Activated CD8-positive, alpha-beta memory T cell treated with anti-CD3 and anti-CD28 coated beads, Interleukin-2, amount 10 ng/mL, durations not matched to agents 7 days and 5 days (primary cell): ENCODE results near the gene CSRNP3. TPM values are rescaled to one million over a fixed set of nuclear protein-coding genes. Genes with fewer than 3 reads are reported as not detected.

ENCODE experiments used
- ATAC-seq: fragments of 150-1000 bp; cut with Tn5 transposase; one replicate; pipeline ENCODE4 v1.10.0; 2021; ENCODE audit warnings: moderate library complexity
- CTCF ChIA-PET: fragments of 350-600 bp; sonication (Branson Sonifier 250); formaldehyde crosslinking; loops from one replicate; lab custom pipeline; 2021; ENCODE audit warnings: antibody characterized with exemption; lab: Charles Lee
- DNase-seq: peaks from one replicate; pipeline ENCODE4 v3.0.0-alpha.2; 2020
- H3K27ac Mint-ChIP-seq: one replicate; pipeline ENCODE4 v1.8.0; 2021; ENCODE audit warnings: mild to moderate bottlenecking, mixed read lengths
- H3K27me3 Mint-ChIP-seq: one replicate; pipeline ENCODE4 v1.8.0; 2021; ENCODE audit warnings: mixed read lengths
- H3K36me3 Mint-ChIP-seq: one replicate; pipeline ENCODE4 v1.8.0; 2021; ENCODE audit warnings: mild to moderate bottlenecking, mixed read lengths
- H3K4me1 Mint-ChIP-seq: one replicate; pipeline ENCODE4 v1.8.0; 2021; ENCODE audit warnings: mixed read lengths
- H3K4me3 Mint-ChIP-seq: one replicate; pipeline ENCODE4 v1.8.0; 2021; ENCODE audit warnings: mild to moderate bottlenecking, moderate library complexity, mixed read lengths
- H3K9me3 Mint-ChIP-seq: one replicate; pipeline ENCODE4 v1.8.0; 2022; ENCODE audit warnings: low read depth, mixed read lengths
- total RNA-seq, 2 experiments: library from RNA; stranded (reverse); gene quantifications; one replicate each; pipeline ENCODE4 v1.2.3, GENCODE V29; 2021

The CSRNP3 gene
- total RNA-seq, 2 experiments from 2014 or later = not detected

DNA sequence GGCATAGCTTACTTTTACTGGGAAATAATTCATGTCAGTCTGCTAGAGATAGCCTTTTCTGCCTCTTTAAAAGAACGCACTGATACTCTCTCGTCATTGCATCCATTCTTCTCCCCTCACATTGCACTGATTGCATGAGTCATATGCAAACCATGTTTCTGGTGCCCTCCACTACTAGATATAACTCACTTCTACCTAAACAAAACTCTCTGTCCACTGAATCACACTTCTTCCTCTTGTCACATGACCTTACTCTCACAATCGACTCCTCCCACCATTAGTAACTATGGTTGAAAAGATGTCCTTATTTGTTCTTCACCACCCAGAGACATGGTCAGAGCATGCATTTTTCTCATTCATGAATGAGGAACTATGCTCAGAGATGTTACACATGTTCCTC, 158.0 kb downstream of the CSRNP3 start:
- no peak overlapping the region for H3K4me3 Mint-ChIP-seq
- no peak overlapping the region for H3K27ac Mint-ChIP-seq
- no peaks in the 10 kb centered on the region for H3K36me3 Mint-ChIP-seq
- DNase-seq (no peak), ATAC-seq (no peak)
- no peaks in the 10 kb centered on the region for H3K9me3 Mint-ChIP-seq
- CTCF ChIA-PET = no interaction called here
- no peaks in the 10 kb centered on the region for H3K4me1 Mint-ChIP-seq
- no peaks in the 10 kb centered on the region for H3K27me3 Mint-ChIP-seq

DNA sequence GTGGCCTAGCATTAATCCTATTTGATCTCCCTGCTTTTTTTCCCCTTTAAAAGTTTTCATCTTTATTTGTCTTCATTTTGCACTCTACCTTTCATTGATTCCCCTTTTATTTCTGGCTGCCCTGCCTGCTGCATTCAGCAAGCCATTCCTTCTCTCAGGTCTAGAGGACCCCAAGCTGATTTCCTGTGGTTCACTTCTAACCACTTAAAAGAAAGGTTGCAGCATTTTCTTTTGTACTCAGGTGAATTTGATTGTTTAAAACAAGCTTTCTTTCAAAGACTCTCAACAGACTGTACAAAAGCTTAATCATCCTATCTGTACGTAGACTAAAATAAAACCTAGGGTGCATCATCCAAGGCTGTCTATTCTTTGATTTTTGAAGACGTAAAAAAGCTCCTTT, 160.3 kb downstream of the CSRNP3 start:
- Mint-ChIP-seq H3K9me3 (no peaks in the 10 kb centered on the region), H3K4me3 (no peak overlapping the region), H3K4me1 (no peaks in the 10 kb centered on the region), H3K27me3 (no peaks in the 10 kb centered on the region), H3K27ac (no peak overlapping the region), H3K36me3 (no peaks in the 10 kb centered on the region)
- ATAC-seq (no peak), DNase-seq (no peak)
- CTCF ChIA-PET = no interaction called here

DNA sequence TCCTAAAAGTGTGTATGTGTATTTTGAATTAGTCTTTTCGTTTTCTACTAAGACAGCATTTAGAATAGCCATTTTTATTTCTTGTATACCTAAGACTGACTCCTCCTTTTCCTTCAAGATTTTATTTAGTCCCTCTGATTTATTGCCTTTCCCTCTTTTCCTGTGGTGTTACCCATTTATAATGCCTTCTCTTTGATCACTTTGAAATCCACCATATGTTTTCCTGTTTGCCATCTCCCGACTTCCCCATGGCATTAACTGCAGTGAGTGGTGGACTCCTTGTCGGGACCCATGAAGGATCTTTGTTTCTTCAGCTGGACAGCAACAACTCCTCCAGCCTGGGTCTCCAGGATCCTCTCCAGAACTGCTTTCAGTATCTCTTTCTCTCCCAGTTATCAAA, 160.7 kb downstream of the CSRNP3 start:
- H3K27me3 Mint-ChIP-seq = no peaks in the 10 kb centered on the region
- H3K4me1 Mint-ChIP-seq = no peaks in the 10 kb centered on the region
- CTCF ChIA-PET = no interaction called here
- H3K36me3 Mint-ChIP-seq = no peaks in the 10 kb centered on the region
- no peaks in the 10 kb centered on the region for H3K9me3 Mint-ChIP-seq
- H3K27ac Mint-ChIP-seq = no peak overlapping the region
- DNase-seq (no peak), ATAC-seq (no peak)
- H3K4me3 Mint-ChIP-seq = no peak overlapping the region

GRCh38 chr2:165631089-165631488, 161.6 kb downstream of the CSRNP3 start:
- no peaks in the 10 kb centered on the region for H3K9me3 Mint-ChIP-seq

GRCh38 chr2:165632594-165632993, 163.1 kb downstream of the CSRNP3 start:
- CTCF ChIA-PET = no interaction called here
- H3K27ac Mint-ChIP-seq = no peak overlapping the region
- no peak overlapping the region for H3K4me3 Mint-ChIP-seq
- DNase-seq (no peak), ATAC-seq (no peak)
- H3K9me3 Mint-ChIP-seq = no peaks in the 10 kb centered on the region
- no peaks in the 10 kb centered on the region for H3K4me1 Mint-ChIP-seq
- no peaks in the 10 kb centered on the region for H3K36me3 Mint-ChIP-seq
- no peaks in the 10 kb centered on the region for H3K27me3 Mint-ChIP-seq

More at GRCh38 chr2:165631089-165631488, 161.6 kb downstream of the CSRNP3 start:
- no peak overlapping the region for H3K4me3 Mint-ChIP-seq
- H3K27ac Mint-ChIP-seq = no peak overlapping the region
- DNase-seq (no peak), ATAC-seq (no peak)
- CTCF ChIA-PET = no interaction called here
- H3K27me3 Mint-ChIP-seq = no peaks in the 10 kb centered on the region
- no peaks in the 10 kb centered on the region for H3K4me1 Mint-ChIP-seq
- no peaks in the 10 kb centered on the region for H3K36me3 Mint-ChIP-seq

DNA sequence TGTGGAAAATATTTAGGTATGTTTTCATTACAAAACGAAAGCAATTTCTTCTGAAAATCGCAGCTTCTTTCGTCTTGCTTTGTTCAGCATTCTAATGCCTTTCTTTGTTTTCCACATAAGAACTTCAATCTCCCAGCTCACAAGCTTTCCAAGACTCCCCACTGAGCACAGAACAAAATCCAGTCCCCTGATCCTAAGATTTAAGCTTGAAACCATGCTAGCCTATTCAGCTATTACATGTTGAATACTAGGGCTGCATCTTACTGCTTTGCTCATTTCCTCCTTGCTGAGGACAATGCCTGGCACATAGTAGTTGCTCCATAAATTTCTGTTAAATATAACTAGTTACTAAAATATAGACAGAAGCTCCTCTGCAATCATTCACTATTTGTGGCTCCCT, 163.9 kb downstream of the CSRNP3 start:
- CTCF ChIA-PET = no interaction called here
- DNase-seq = no peak
- Mint-ChIP-seq H3K9me3 (no peaks in the 10 kb centered on the region), H3K4me1 (no peaks in the 10 kb centered on the region), H3K27me3 (no peaks in the 10 kb centered on the region), H3K36me3 (no peaks in the 10 kb centered on the region), H3K4me3 (no peak overlapping the region), H3K27ac (no peak overlapping the region)
- ATAC-seq = no peak

GRCh38 chr2:165634282-165634681, 164.8 kb downstream of the CSRNP3 start:
- Mint-ChIP-seq H3K36me3 (no peaks in the 10 kb centered on the region), H3K9me3 (no peaks in the 10 kb centered on the region), H3K27ac (no peak overlapping the region), H3K27me3 (peaks cover 3% of the 10 kb centered on the region), H3K4me1 (no peaks in the 10 kb centered on the region), H3K4me3 (no peak overlapping the region)
- no peak for ATAC-seq
- CTCF ChIA-PET = interaction anchor here (0.6 kb wide), 1 partner anchor 14 kb away, joined by 3 read pairs; no protein-coding TSS in a partner anchor
- DNase-seq = no peak

DNA sequence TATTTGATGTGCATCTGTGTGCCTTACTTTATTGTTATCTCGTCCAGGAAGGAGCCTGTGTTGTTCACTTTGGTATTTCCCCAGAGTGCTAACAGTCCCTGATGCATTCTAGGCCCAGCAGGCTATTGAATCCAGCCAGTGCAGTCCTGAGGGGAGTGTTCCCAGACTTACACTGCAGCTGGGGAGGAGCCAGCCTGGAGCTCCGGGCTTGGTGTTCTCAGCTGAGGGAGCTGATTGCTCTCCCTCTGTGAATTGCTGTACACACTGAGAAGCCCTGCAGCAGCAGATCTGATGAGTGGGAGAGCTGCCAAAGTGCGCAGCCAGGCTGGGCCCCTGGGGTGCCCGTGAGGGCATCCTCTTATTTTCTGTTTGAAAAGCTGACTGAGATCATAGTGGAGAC, 165.4 kb downstream of the CSRNP3 start:
- H3K27ac Mint-ChIP-seq = no peak overlapping the region
- H3K4me3 Mint-ChIP-seq = no peak overlapping the region
- CTCF ChIA-PET = interaction anchor here (0.6 kb wide), 1 partner anchor 26 kb away, joined by 3 read pairs; no protein-coding TSS in a partner anchor
- no peaks in the 10 kb centered on the region for H3K36me3 Mint-ChIP-seq
- peaks cover 5% of the 10 kb centered on the region for H3K27me3 Mint-ChIP-seq
- no peaks in the 10 kb centered on the region for H3K4me1 Mint-ChIP-seq
- ATAC-seq (no peak), DNase-seq (no peak)
- no peaks in the 10 kb centered on the region for H3K9me3 Mint-ChIP-seq

DNA sequence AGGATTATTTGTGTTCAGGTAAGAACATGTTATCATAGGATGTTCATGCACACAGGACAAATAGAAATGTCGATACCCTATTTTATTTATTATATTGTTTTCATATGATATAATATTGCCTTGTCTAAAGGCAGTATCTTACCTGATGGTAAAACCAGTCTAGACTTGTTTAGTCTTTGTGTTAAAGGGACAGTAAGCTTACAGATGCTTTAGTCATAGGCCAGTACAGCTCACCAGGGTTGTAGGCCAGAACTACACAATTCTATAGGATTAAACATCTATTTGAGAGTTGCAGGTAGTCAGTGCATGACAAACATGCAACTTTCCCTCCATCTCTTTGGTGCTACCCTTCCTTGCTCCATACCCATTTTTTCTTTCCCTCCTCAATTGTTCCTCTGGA, 166.0 kb downstream of the CSRNP3 start:
- DNase-seq (no peak), ATAC-seq (no peak)
- Mint-ChIP-seq H3K4me1 (no peaks in the 10 kb centered on the region), H3K27me3 (peaks cover 5% of the 10 kb centered on the region), H3K36me3 (no peaks in the 10 kb centered on the region), H3K4me3 (no peak overlapping the region), H3K9me3 (no peaks in the 10 kb centered on the region), H3K27ac (no peak overlapping the region)
- CTCF ChIA-PET = no interaction called here

DNA sequence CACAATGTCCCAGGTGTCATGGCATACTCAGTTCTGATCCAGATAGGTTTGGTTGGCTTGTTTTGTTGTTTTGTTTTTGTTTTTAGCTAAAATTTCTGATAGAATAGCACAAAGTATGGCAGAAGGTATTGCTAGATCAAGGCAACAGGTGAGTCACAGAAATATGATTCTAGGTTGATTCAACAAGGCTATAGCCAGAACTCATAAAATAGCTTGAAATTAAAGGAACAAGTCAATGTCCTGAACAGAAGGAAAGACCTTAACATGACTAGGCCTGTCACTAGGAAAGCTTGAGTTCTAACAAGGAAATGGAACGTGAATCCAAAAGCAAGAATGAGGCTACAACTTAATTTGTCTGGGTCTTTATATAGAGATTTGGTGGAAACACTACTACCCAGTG, 167.5 kb downstream of the CSRNP3 start:
- no peak for DNase-seq
- CTCF ChIA-PET = no interaction called here
- ATAC-seq = no peak
- H3K36me3 Mint-ChIP-seq = no peaks in the 10 kb centered on the region
- H3K27ac Mint-ChIP-seq = no peak overlapping the region
- no peaks in the 10 kb centered on the region for H3K9me3 Mint-ChIP-seq
- peaks cover 5% of the 10 kb centered on the region for H3K27me3 Mint-ChIP-seq
- H3K4me1 Mint-ChIP-seq = no peaks in the 10 kb centered on the region
- no peak overlapping the region for H3K4me3 Mint-ChIP-seq

DNA sequence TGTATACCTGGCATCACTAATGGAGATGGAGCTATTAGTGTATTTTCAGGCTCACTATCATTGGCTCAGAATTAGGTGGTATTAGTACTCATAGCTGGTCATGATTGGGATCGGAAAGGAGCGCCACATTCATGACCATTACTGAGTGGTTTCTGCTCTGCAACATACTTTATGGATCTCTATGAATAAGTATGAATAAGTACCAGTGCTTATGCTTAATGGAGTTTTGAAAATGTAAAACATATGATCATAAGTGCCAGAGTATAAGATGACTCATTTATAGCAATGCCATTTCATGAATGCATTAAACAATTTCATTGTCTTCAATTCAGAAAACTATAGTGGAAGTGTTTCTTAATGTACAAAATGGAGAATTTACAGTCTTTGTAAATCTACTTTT, 167.9 kb downstream of the CSRNP3 start:
- H3K9me3 Mint-ChIP-seq = no peaks in the 10 kb centered on the region
- H3K36me3 Mint-ChIP-seq = no peaks in the 10 kb centered on the region
- DNase-seq (no peak), ATAC-seq (no peak)
- H3K4me3 Mint-ChIP-seq = no peak overlapping the region
- peaks cover 5% of the 10 kb centered on the region for H3K27me3 Mint-ChIP-seq
- CTCF ChIA-PET = no interaction called here
- H3K27ac Mint-ChIP-seq = no peak overlapping the region
- H3K4me1 Mint-ChIP-seq = no peaks in the 10 kb centered on the region

- Mint-ChIP-seq H3K4me1 (no peaks in the 10 kb centered on the region), H3K4me3 (no peak overlapping the region), H3K27me3 (peaks cover 5% of the 10 kb centered on the region), H3K36me3 (no peaks in the 10 kb centered on the region), H3K9me3 (no peaks in the 10 kb centered on the region), H3K27ac (no peak overlapping the region)
- no peak for DNase-seq
- no peak for ATAC-seq
- CTCF ChIA-PET = no interaction called here
These were observed 170.0 kb downstream of the CSRNP3 start for GRCh38 chr2:165639504-165639903.

DNA sequence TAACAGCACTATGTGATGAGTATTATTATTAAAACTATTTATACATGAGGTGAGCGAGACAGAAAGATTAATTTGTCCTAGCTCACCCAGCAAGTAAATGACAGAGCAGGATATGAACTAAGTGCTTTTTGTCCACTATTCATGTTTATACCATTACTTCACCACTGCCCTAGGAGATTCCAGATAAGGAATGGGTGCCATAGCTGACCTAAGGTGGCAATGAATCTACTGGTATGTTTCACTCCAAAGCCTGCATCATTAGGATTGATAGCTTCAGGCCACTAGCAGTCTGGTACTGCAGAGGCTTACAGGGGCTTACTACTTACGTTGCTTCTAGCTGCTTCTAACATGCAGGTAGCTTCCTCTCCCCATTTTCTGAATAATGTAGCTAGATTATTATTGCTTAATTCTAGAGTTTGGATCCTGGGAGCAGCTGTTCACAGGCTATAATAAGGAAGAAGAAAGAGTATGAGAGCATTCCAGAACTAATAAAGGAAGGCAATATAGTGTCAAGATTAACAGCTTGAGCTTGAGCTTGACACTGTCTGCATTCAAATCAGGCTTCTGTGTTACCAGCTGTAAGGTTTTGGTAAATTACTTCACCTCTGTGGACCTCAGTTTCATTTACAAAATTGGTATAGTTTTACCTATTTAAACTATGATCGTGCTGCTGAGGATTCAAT, 170.9 kb downstream of the CSRNP3 start:
- no peaks in the 10 kb centered on the region for H3K9me3 Mint-ChIP-seq
- no peak overlapping the region for H3K4me3 Mint-ChIP-seq
- ATAC-seq = no peak
- no peak overlapping the region for H3K27ac Mint-ChIP-seq
- peaks cover 5% of the 10 kb centered on the region for H3K27me3 Mint-ChIP-seq
- H3K36me3 Mint-ChIP-seq = no peaks in the 10 kb centered on the region
- H3K4me1 Mint-ChIP-seq = no peaks in the 10 kb centered on the region
- CTCF ChIA-PET = no interaction called here
- no peak for DNase-seq

DNA sequence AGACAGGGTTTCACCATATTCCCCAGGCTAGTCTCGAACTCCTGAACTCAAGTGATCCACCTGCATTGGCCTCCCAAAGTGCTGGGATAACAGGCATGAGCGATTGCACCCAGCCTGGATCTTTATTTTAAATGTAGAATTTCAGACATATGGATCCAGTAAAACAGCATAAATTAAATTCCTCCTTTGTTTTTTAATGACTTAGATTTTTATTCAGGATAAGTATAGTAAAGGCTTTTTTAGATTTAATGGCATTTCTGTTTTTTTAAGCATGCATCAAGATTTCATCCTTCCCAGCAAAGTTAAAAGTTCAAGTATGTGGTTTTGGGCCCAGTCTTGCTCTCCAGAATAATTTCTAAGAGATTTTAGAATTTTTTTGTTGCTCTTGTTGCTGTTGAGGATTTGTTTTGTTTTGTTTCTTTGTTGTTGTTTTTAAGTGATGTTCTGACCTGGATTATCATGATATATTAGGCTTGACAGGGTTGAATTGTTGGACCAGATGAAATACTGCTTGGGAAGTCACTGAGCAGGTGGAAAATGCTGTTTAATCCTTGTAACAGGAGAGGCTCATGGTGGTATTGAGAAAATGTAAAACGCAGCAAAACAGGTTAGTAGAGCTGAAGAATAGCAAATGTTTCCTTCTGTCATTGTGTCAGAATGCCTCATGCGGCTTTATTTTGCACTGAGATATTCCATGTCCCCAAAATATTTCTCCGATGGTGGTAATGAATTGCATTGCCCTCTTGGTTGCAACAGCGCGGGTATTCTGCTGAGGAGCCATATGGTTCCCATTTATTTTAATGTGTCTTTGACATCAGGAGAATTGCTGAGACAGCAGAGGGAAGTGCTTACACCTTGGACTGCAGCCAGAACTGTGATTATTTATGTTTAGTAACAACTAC, 176.7 kb downstream of the CSRNP3 start:
- CTCF ChIA-PET = no interaction called here
- no peaks in the 10 kb centered on the region for H3K36me3 Mint-ChIP-seq
- no peak overlapping the region for H3K4me3 Mint-ChIP-seq
- H3K27ac Mint-ChIP-seq = no peak overlapping the region
- ATAC-seq (no peak), DNase-seq (no peak)
- H3K9me3 Mint-ChIP-seq = no peaks in the 10 kb centered on the region
- no peaks in the 10 kb centered on the region for H3K4me1 Mint-ChIP-seq
- H3K27me3 Mint-ChIP-seq = peaks cover 6% of the 10 kb centered on the region
